Mesenchymal stem cell (in vitro differentiated cells and primary cell): ENCODE measurements around the gene SCN4A.

Experiments
- DNase-seq: peaks from one replicate; pipeline ENCODE4 v3.0.0-alpha.2; 2013
- H2AFZ ChIP-seq: one replicate; pipeline ENCODE4 v1.6.1; 2013; ENCODE audit warnings: low read depth, mild to moderate bottlenecking, control low read depth, inconsistent platforms, low read length, moderate library complexity
- H2AK5ac ChIP-seq: 2 replicates; pipeline ENCODE4 v1.6.1; 2013; ENCODE audit warnings: low read length, moderate library complexity, mild to moderate bottlenecking, inconsistent platforms; ENCODE audit not compliant: severe bottlenecking
- H2BK120ac ChIP-seq: one replicate; pipeline ENCODE4 v1.6.1; 2013; ENCODE audit warnings: low read depth, mild to moderate bottlenecking, inconsistent platforms, low read length, moderate library complexity
- H2BK12ac ChIP-seq, 2 experiments: one replicate each; pipeline ENCODE4 v1.6.1; 2013; ENCODE audit warnings: inconsistent platforms in 2 of 2, low read length in 2 of 2, mild to moderate bottlenecking in 2 of 2, moderate library complexity in 2 of 2, control low read depth in 1 of 2
- H2BK15ac ChIP-seq: one replicate; pipeline ENCODE4 v1.6.1; 2013; ENCODE audit warnings: mild to moderate bottlenecking, low read depth, inconsistent platforms; ENCODE audit not compliant: poor library complexity, severe bottlenecking
- H2BK5ac ChIP-seq: 2 replicates; pipeline ENCODE4 v1.6.1; 2013; ENCODE audit warnings: low read depth, mild to moderate bottlenecking, low read length, control low read depth, inconsistent platforms; ENCODE audit not compliant: poor library complexity, severe bottlenecking
- H3K14ac ChIP-seq, 2 experiments: one replicate each; pipeline ENCODE4 v1.6.1; 2013; ENCODE audit warnings: inconsistent platforms in 2 of 2, low read length in 2 of 2, control low read depth in 1 of 2, mild to moderate bottlenecking in 1 of 2, moderate library complexity in 1 of 2
- H3K18ac ChIP-seq, 2 experiments: one replicate each; pipeline ENCODE4 v1.6.1; 2013; ENCODE audit warnings: inconsistent platforms in 2 of 2, low read length in 2 of 2, control low read depth in 1 of 2, low read depth in 1 of 2, mild to moderate bottlenecking in 1 of 2
- H3K23ac ChIP-seq, 2 experiments: one replicate each; pipeline ENCODE4 v1.6.1; 2013; ENCODE audit warnings: inconsistent platforms in 2 of 2, low read length in 2 of 2, mild to moderate bottlenecking in 2 of 2, moderate library complexity in 2 of 2, control low read depth in 1 of 2
- H3K27ac ChIP-seq: 2 replicates; pipeline ENCODE4 v1.5.1; 2013; ENCODE audit warnings: mild to moderate bottlenecking, moderate library complexity, low read length, control low read depth, inconsistent platforms; ENCODE audit not compliant: poor library complexity, severe bottlenecking
- H3K27me3 ChIP-seq, 2 experiments: 2 replicates each; pipeline versions ENCODE4 v1.6.1 to v1.7.0; 2013; ENCODE audit warnings: low read length in 2 of 2, mild to moderate bottlenecking in 2 of 2, moderate library complexity in 2 of 2, control low read depth in 1 of 2, inconsistent platforms in 1 of 2; ENCODE audit not compliant: control insufficient read depth in 1 of 2, insufficient read depth in 1 of 2
- H3K36me3 ChIP-seq, 2 experiments: 2 replicates each; pipeline versions ENCODE4 v1.6.1 to v1.7.0; 2013; ENCODE audit warnings: low read length in 2 of 2, control low read depth in 1 of 2, inconsistent platforms in 1 of 2, low read depth in 1 of 2, mild to moderate bottlenecking in 1 of 2; ENCODE audit not compliant: insufficient read depth in 2 of 2, control insufficient read depth in 1 of 2
- H3K4ac ChIP-seq, 2 experiments: one replicate each; pipeline ENCODE4 v1.6.1; 2013; ENCODE audit warnings: inconsistent platforms in 2 of 2, low read length in 2 of 2, mild to moderate bottlenecking in 2 of 2, moderate library complexity in 2 of 2, control low read depth in 1 of 2, low read depth in 1 of 2
- H3K4me1 ChIP-seq: 2 replicates; pipeline ENCODE4 v1.6.1; 2013; ENCODE audit warnings: low read depth, low read length, control low read depth; ENCODE audit not compliant: control insufficient read depth, insufficient read depth
- H3K4me2 ChIP-seq: 2 replicates; pipeline ENCODE4 v1.6.1; 2013; ENCODE audit warnings: low read length, mild to moderate bottlenecking, inconsistent platforms; ENCODE audit not compliant: poor library complexity, severe bottlenecking
- H3K4me3 ChIP-seq, 2 experiments: 2 replicates each; pipeline versions ENCODE4 v1.5.1 to v1.7.0; 2013; ENCODE audit warnings: low read length in 2 of 2, mild to moderate bottlenecking in 2 of 2, control low read depth in 1 of 2, low read depth in 1 of 2; ENCODE audit not compliant: insufficient read depth in 1 of 2
- H3K79me1 ChIP-seq: replicated peaks from 2 replicates; pipeline ENCODE4 v1.6.1; 2013; ENCODE audit warnings: mild to moderate bottlenecking, control low read depth, low read length, inconsistent platforms; ENCODE audit not compliant: poor library complexity, severe bottlenecking
- H3K9ac ChIP-seq: 2 replicates; pipeline ENCODE4 v1.7.0; 2013; ENCODE audit warnings: mild to moderate bottlenecking, low read length, moderate library complexity
- H3K9me3 ChIP-seq: 2 replicates; pipeline ENCODE4 v1.7.0; 2013; ENCODE audit warnings: mild to moderate bottlenecking, low read length; ENCODE audit not compliant: control insufficient read depth
- H4K8ac ChIP-seq: one replicate; pipeline ENCODE4 v1.6.1; 2013; ENCODE audit warnings: inconsistent platforms, mild to moderate bottlenecking, low read length, moderate library complexity
- H4K91ac ChIP-seq: one replicate; pipeline ENCODE4 v1.6.1; 2013; ENCODE audit warnings: mild to moderate bottlenecking, low read length, inconsistent platforms
- WGBS: methylation state at CpG from one replicate; pipeline ENCODE4 v1.1.7; 2013; ENCODE audit warnings: mixed read lengths; 5-methylcytosine and 5-hydroxymethylcytosine counted together

The SCN4A gene

GRCh38 chr17:63991611-63992010 lies 18.9 kb upstream of the SCN4A start:
- WGBS, result 92% methylated on average over 11 of the region's 11 CpGs
- Histone ChIP-seq H2BK12ac (no peak overlapping the region), H2BK15ac (no peak overlapping the region), H2BK120ac (no peak overlapping the region), H3K79me1 (no peaks in the 10 kb centered on the region), H3K27me3 (peaks cover 46 to 66% of the 10 kb centered on the region in 2 experiments), H3K9ac (no peak overlapping the region), H2AK5ac (no peak overlapping the region), H2AFZ (no peak overlapping the region), H3K4ac (no peak overlapping the region), H2BK5ac (no peak overlapping the region), H3K4me3 (no peak overlapping the region), H3K4me1 (peaks cover 7% of the 10 kb centered on the region), H4K91ac (no peak overlapping the region), H3K36me3 (no peaks in the 10 kb centered on the region), H3K18ac (no peak overlapping the region), H4K8ac (no peak overlapping the region), H3K14ac (no peak overlapping the region), H3K4me2 (no peak overlapping the region), H3K23ac (no peak overlapping the region), H3K9me3 (no peaks in the 10 kb centered on the region), H3K27ac (no peak overlapping the region)
- no peak for DNase-seq

- no peaks in the 10 kb centered on the region for H3K9me3 ChIP-seq
- no peak overlapping the region for H3K4me3 ChIP-seq
- H3K27me3 ChIP-seq, result peaks cover 38 to 52% of the 10 kb centered on the region in 2 experiments
- H2BK5ac ChIP-seq, result no peak overlapping the region
- DNase-seq, result no peak
- no peak overlapping the region for H2AFZ ChIP-seq
- no peak overlapping the region for H3K4me2 ChIP-seq
- H2BK120ac ChIP-seq, result no peak overlapping the region
- H3K14ac ChIP-seq, result peak overlapping the region in 1 of 2 experiments; percentile 0
- no peak overlapping the region for H3K9ac ChIP-seq
- no peak overlapping the region for H2BK12ac ChIP-seq
- H3K27ac ChIP-seq, result no peak overlapping the region
- H3K36me3 ChIP-seq, result no peaks in the 10 kb centered on the region
- no peaks in the 10 kb centered on the region for H3K79me1 ChIP-seq
- H3K18ac ChIP-seq, result no peak overlapping the region
- H4K8ac ChIP-seq, result no peak overlapping the region
- no peak overlapping the region for H2AK5ac ChIP-seq
- H3K23ac ChIP-seq, result no peak overlapping the region
- peaks cover 14% of the 10 kb centered on the region for H3K4me1 ChIP-seq
- H4K91ac ChIP-seq, result no peak overlapping the region
- no peak overlapping the region for H2BK15ac ChIP-seq
- no peak overlapping the region for H3K4ac ChIP-seq
- 93% methylated on average over 21 of the region's 21 CpGs for WGBS
Observed at GRCh38 chr17:63989622-63990345, 17.1 kb upstream of the SCN4A start.

- Histone ChIP-seq H2BK15ac (peak overlapping the region; percentile 68), H2AK5ac (no peak overlapping the region), H3K27me3 (peaks cover 38 to 44% of the 10 kb centered on the region in 2 experiments), H3K4me1 (peaks cover 16% of the 10 kb centered on the region), H2BK120ac (no peak overlapping the region), H3K4me2 (no peak overlapping the region), H3K18ac (peak overlapping the region; percentile 4 to 25), H3K14ac (peak overlapping the region in 1 of 2 experiments; percentile 14), H3K27ac (no peak overlapping the region), H3K4ac (no peak overlapping the region), H2BK12ac (peak overlapping the region in 1 of 2 experiments; percentile 25), H3K23ac (no peak overlapping the region), H3K9ac (no peak overlapping the region), H3K79me1 (no peaks in the 10 kb centered on the region), H2BK5ac (no peak overlapping the region), H4K8ac (peak overlapping the region; percentile 80), H3K4me3 (no peak overlapping the region), H3K36me3 (no peaks in the 10 kb centered on the region), H3K9me3 (no peaks in the 10 kb centered on the region), H4K91ac (peak overlapping the region; percentile 2), H2AFZ (peak overlapping the region; percentile 42)
- DNase-seq, result no peak
- 48% methylated on average over 35 of the region's 35 CpGs for WGBS
Observed at GRCh38 chr17:63988741-63989621, 16.3 kb upstream of the SCN4A start.

GRCh38 chr17:63988127-63988478 lies 15.4 kb upstream of the SCN4A start:
- no peak overlapping the region for H3K4me3 ChIP-seq
- H2BK5ac ChIP-seq, result no peak overlapping the region
- H3K27ac ChIP-seq, result no peak overlapping the region
- peaks cover 31 to 38% of the 10 kb centered on the region in 2 experiments for H3K27me3 ChIP-seq
- no peak overlapping the region for H3K4ac ChIP-seq
- no peak overlapping the region for H2AFZ ChIP-seq
- no peak overlapping the region for H3K14ac ChIP-seq
- no peaks in the 10 kb centered on the region for H3K36me3 ChIP-seq
- H3K4me2 ChIP-seq, result no peak overlapping the region
- H3K9me3 ChIP-seq, result no peaks in the 10 kb centered on the region
- H2AK5ac ChIP-seq, result no peak overlapping the region
- DNase-seq, result no peak
- H2BK120ac ChIP-seq, result no peak overlapping the region
- H3K79me1 ChIP-seq, result no peaks in the 10 kb centered on the region
- H3K23ac ChIP-seq, result no peak overlapping the region
- H2BK12ac ChIP-seq, result no peak overlapping the region
- H3K4me1 ChIP-seq, result peaks cover 16% of the 10 kb centered on the region
- H4K8ac ChIP-seq, result no peak overlapping the region
- no peak overlapping the region for H2BK15ac ChIP-seq
- no peak overlapping the region for H4K91ac ChIP-seq
- WGBS, result 98% methylated on average over 5 of the region's 5 CpGs
- no peak overlapping the region for H3K9ac ChIP-seq
- H3K18ac ChIP-seq, result no peak overlapping the region
